CD14-positive monocyte (primary cell): Measurements from ENCODE around the gene SOBP. TPM values are rescaled to one million over a fixed set of nuclear protein-coding genes. Genes with fewer than 3 reads are reported as not detected.

Experiments used
- DNase-seq, 3 donors: peaks; one replicate each; pipeline ENCODE4 v3.0.0-alpha.2; 2011 to 2022
- H2AFZ ChIP-seq: 2 replicates; pipeline ENCODE4 v1.6.0; 2012; ENCODE audit warnings: mild to moderate bottlenecking, low read depth, low read length, inconsistent platforms; ENCODE audit not compliant: insufficient read depth, poor library complexity, severe bottlenecking
- H3K27ac ChIP-seq, 2 donors: 1 replicate in 1 of 2; 2 replicates in 1 of 2; pipeline ENCODE4 v1.5.1; 2012 to 2013; ENCODE audit warnings: low read length in 2 of 2, control low read depth in 1 of 2, inconsistent platforms in 1 of 2, low read depth in 1 of 2, mild to moderate bottlenecking in 1 of 2
- H3K27me3 ChIP-seq, 2 donors: one replicate each; pipeline versions ENCODE4 v1.6.0 to v1.6.1; 2011 to 2013; ENCODE audit warnings: low read length in 2 of 2; ENCODE audit not compliant: control insufficient read depth in 2 of 2, insufficient read depth in 2 of 2
- H3K36me3 ChIP-seq, 2 donors: replicated peaks in 1 of 2; 1 replicate in 1 of 2; 2 replicates in 1 of 2; pipeline versions ENCODE4 v1.5.1 to v1.6.1; 2012 to 2013; ENCODE audit warnings: low read length in 2 of 2, control low read depth in 1 of 2, inconsistent platforms in 1 of 2, mild to moderate bottlenecking in 1 of 2; ENCODE audit not compliant: insufficient read depth in 2 of 2, control insufficient read depth in 1 of 2
- H3K4me1 ChIP-seq, 2 donors: 1 replicate in 1 of 2; 2 replicates in 1 of 2; pipeline versions ENCODE4 v1.5.1 to v1.6.1; 2012 to 2013; ENCODE audit warnings: low read length in 2 of 2, control low read depth in 1 of 2, inconsistent platforms in 1 of 2, mild to moderate bottlenecking in 1 of 2, moderate library complexity in 1 of 2; ENCODE audit not compliant: insufficient read depth in 2 of 2, control insufficient read depth in 1 of 2
- H3K4me2 ChIP-seq: replicated peaks from 2 replicates; pipeline ENCODE3; 2012; ENCODE audit warnings: low read length, moderate library complexity, mild to moderate bottlenecking; ENCODE audit not compliant: poor library complexity, severe bottlenecking; ENCODE audit errors: extremely low read depth
- H3K4me3 ChIP-seq, 3 experiments: fragments of 200-600 bp in 1 of 3; sonication (generic) in 1 of 3; replicated peaks in 1 of 3; 1 replicate in 2 of 3; 2 replicates in 1 of 3; pipeline ENCODE4 v1.5.1; 2011 to 2013; ENCODE audit warnings: low read length in 3 of 3, mild to moderate bottlenecking in 3 of 3, control low read depth in 2 of 3, low read depth in 2 of 3, inconsistent platforms in 1 of 3, moderate library complexity in 1 of 3
- H3K79me2 ChIP-seq: 2 replicates; pipeline ENCODE4 v1.6.0; 2012; ENCODE audit warnings: mild to moderate bottlenecking, control low read depth, inconsistent platforms, low read length, moderate library complexity; ENCODE audit not compliant: insufficient read depth
- H3K9ac ChIP-seq: 2 replicates; pipeline ENCODE4 v1.6.0; 2017; ENCODE audit warnings: low read length, mild to moderate bottlenecking; ENCODE audit not compliant: insufficient read depth, poor library complexity, severe bottlenecking
- H3K9me3 ChIP-seq, 2 donors: replicated peaks in 1 of 2; 1 replicate in 1 of 2; 2 replicates in 1 of 2; pipeline versions ENCODE4 v1.5.1 to v1.6.1; 2012 to 2013; ENCODE audit warnings: low read length in 2 of 2, control low read depth in 1 of 2; ENCODE audit not compliant: control insufficient read depth in 1 of 2, insufficient read depth in 1 of 2
- H4K20me1 ChIP-seq: 2 replicates; pipeline ENCODE4 v1.6.0; 2012; ENCODE audit warnings: mild to moderate bottlenecking, low read length, control low read depth, moderate library complexity; ENCODE audit not compliant: insufficient read depth
- H3K27ac Mint-ChIP-seq, 7 donors: one replicate each; pipeline ENCODE4 v1.8.0; 2020; ENCODE audit warnings: mild to moderate bottlenecking in 7 of 7, mixed read lengths in 7 of 7, moderate library complexity in 6 of 7, inconsistent platforms in 2 of 7
- H3K27me3 Mint-ChIP-seq, 3 donors: one replicate each; pipeline ENCODE4 v1.8.0; 2021 to 2022; ENCODE audit warnings: low read depth in 3 of 3, mild to moderate bottlenecking in 3 of 3, mixed read lengths in 3 of 3, moderate library complexity in 3 of 3, inconsistent platforms in 1 of 3
- H3K36me3 Mint-ChIP-seq, 2 donors: one replicate each; pipeline ENCODE4 v1.8.0; 2020; ENCODE audit warnings: mixed read lengths in 2 of 2, inconsistent platforms in 1 of 2, mild to moderate bottlenecking in 1 of 2
- H3K4me1 Mint-ChIP-seq: one replicate; pipeline ENCODE4 v1.8.0; 2020; ENCODE audit warnings: mild to moderate bottlenecking, mixed read lengths
- H3K4me3 Mint-ChIP-seq, 2 donors: one replicate each; pipeline ENCODE4 v1.8.0; 2020; ENCODE audit warnings: mild to moderate bottlenecking in 2 of 2, mixed read lengths in 2 of 2, moderate library complexity in 1 of 2
- H3K9me3 Mint-ChIP-seq, 7 donors: one replicate each; pipeline ENCODE4 v1.8.0; 2020 to 2022; ENCODE audit warnings: mixed read lengths in 7 of 7, mild to moderate bottlenecking in 6 of 7, moderate library complexity in 6 of 7, inconsistent platforms in 2 of 7
- WGBS: methylation state at CpG from one replicate; pipeline ENCODE4 v1.1.5; 2013; ENCODE audit warnings: missing lambda C conversion rate; ENCODE audit not compliant: insufficient coverage; 5-methylcytosine and 5-hydroxymethylcytosine counted together
- intact Hi-C, 2 donors: fragments of 100-400 bp; cut with micrococcal nuclease; formaldehyde crosslinking; loops; one replicate each; pipeline versions ENCODE4 v1.15.0 to v1.15.1; 2023
- polyA plus RNA-seq, 3 donors: library from polyadenylated mRNA; depleted of rRNA in 1 of 3; unstranded in 2 of 3; stranded (reverse) in 1 of 3; fragments of 300-500 nt in 2 of 3; fragments of >200 nt in 1 of 3; fragmentation: Illumina TruSeq in 2 of 3; gene quantifications; 1 replicate in 2 of 3; 2 replicates in 1 of 3; pipeline ENCODE4 v1.2.3, GENCODE V29; 2012 to 2021
- TF ChIP-seq, protein P1 (sequence below): fragments of 200-600 bp; IDR thresholded peaks from one replicate; pipeline ENCODE4 v1.8.0; 2022; ENCODE audit warnings: antibody characterized with exemption, mild to moderate bottlenecking

The SOBP gene
- polyA plus RNA-seq, 3 donors = not detected

DNA sequence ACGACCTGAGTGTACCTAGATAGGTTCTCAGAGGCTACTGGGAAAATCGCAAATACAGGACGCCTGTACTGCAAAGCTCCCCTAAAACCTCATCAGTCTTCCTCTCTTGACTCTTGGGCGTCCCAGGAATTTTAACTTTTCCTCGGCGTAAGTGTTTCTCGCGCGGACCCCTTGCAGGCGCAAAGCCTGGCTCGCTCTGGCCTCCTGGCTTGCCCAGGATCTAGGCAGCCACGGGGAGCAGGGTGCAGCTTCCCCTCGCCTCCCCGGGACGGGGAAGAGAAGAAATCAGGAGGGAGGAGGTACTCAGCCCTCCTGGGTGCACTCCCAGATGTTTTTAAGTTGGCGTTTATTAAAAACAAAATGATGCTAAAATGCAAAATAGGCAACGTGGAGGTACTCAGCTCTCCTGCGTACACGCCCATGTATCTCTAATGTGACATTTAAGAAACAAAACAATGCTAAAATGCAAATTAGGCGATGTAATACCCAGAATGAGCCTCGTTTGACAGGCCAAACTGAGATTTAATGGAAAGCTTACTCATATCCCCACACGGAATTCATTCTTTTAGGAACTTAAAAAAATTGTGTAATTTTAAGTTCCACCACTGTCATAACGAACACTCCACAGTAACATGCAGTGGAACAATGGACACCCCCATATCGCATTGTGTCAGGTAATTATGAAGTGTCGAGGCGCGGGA, 1.6 kb upstream of the SOBP start:
- WGBS = 3% methylated on average over 17 of the region's 27 CpGs
- Histone ChIP-seq H3K27ac (no peak overlapping the region), H4K20me1 (no peaks in the 10 kb centered on the region), H3K9ac (no peak overlapping the region), H3K36me3 (no peaks in the 10 kb centered on the region), H3K79me2 (no peaks in the 10 kb centered on the region), H3K4me1 (peaks cover 25 to 31% of the 10 kb centered on the region in 2 donors), H2AFZ (peak overlapping the region; percentile 66), H3K9me3 (peaks cover 0 to 32% of the 10 kb centered on the region in 2 donors), H3K27me3 (peaks cover 75 to 91% of the 10 kb centered on the region in 2 donors), H3K4me3 (peak overlapping the region in 2 of 3 experiments; percentile 31 to 77), H3K4me2 (peak overlapping the region; percentile 77)
- peaks cover 48 to 58% (median 57%) of the 10 kb centered on the region in 3 donors for H3K27me3 Mint-ChIP-seq
- intact Hi-C loops = no loop called here
- H3K4me3 Mint-ChIP-seq = peak overlapping the region; percentile 85 to 99
- H3K27ac Mint-ChIP-seq = no peak overlapping the region
- TF ChIP-seq, protein P1, sequence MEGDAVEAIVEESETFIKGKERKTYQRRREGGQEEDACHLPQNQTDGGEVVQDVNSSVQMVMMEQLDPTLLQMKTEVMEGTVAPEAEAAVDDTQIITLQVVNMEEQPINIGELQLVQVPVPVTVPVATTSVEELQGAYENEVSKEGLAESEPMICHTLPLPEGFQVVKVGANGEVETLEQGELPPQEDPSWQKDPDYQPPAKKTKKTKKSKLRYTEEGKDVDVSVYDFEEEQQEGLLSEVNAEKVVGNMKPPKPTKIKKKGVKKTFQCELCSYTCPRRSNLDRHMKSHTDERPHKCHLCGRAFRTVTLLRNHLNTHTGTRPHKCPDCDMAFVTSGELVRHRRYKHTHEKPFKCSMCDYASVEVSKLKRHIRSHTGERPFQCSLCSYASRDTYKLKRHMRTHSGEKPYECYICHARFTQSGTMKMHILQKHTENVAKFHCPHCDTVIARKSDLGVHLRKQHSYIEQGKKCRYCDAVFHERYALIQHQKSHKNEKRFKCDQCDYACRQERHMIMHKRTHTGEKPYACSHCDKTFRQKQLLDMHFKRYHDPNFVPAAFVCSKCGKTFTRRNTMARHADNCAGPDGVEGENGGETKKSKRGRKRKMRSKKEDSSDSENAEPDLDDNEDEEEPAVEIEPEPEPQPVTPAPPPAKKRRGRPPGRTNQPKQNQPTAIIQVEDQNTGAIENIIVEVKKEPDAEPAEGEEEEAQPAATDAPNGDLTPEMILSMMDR = no peak
- peaks cover 0 to 18% (median 4%) of the 10 kb centered on the region in 7 donors for H3K9me3 Mint-ChIP-seq
- H3K4me1 Mint-ChIP-seq = peaks cover 27% of the 10 kb centered on the region
- peaks cover 2 to 5% of the 10 kb centered on the region in 2 donors for H3K36me3 Mint-ChIP-seq
- DNase-seq = no peak

DNA sequence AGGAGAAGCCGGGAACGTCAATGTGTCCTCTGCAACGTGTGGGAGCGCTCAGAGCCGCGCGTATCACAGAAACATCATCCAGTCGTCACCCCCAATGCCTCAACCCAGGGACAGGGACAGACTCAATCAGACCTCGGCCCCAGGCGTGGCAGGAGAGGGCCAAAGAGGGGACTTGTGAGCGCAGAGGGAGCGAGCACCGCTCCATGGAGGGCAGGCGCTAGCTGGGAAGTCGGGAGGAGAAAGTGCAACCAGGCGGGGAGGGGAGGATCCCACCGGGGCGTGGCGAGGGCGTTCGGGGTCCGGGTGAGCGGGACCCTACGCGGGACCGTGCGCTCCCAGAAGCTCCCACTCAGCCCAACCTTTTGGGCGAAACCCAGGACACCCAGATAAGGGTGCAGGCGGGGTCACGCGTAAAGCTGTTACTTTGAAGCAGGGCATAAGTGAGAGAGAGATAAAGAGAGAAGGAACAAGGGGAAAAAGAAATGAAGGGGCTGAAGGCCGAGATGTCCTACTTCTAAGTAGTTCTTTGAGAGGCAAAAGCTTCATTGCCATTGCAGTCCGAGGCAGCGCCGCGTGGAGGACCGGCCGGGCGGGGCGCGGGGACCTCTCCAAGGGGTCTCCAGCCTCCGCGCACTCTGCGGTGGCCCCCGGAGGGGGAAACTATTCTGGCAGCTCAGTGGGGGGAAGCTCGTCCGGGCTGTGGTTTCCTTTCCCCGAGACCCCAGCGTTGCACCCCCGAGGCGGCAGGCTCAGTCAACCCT, 862 bp upstream of the SOBP start:
- peak overlapping the region; percentile 77 for H3K4me2 ChIP-seq
- Mint-ChIP-seq H3K4me1 (peaks cover 27% of the 10 kb centered on the region), H3K4me3 (peak overlapping the region; percentile 85 to 99), H3K36me3 (peaks cover 2 to 5% of the 10 kb centered on the region in 2 donors), H3K9me3 (peaks cover 0 to 17% (median 4%) of the 10 kb centered on the region in 7 donors), H3K27me3 (peaks cover 46 to 54% (median 52%) of the 10 kb centered on the region in 3 donors), H3K27ac (no peak overlapping the region)
- peak overlapping the region; percentile 7 to 77 (median 31) for H3K4me3 ChIP-seq
- peak in 1 of 3 donors; percentile 4 for DNase-seq
- intact Hi-C loops = no loop called here
- no peaks in the 10 kb centered on the region for H4K20me1 ChIP-seq
- no peaks in the 10 kb centered on the region for H3K36me3 ChIP-seq
- WGBS = under 1% methylated on average over 31 of the region's 51 CpGs
- H2AFZ ChIP-seq = peak overlapping the region; percentile 66
- H3K9me3 ChIP-seq = peaks cover 0 to 35% of the 10 kb centered on the region in 2 donors
- H3K9ac ChIP-seq = peak overlapping the region; percentile 25
- TF ChIP-seq, protein P1 = no peak
- peaks cover 80 to 93% of the 10 kb centered on the region in 2 donors for H3K27me3 ChIP-seq
- peaks cover 25 to 31% of the 10 kb centered on the region in 2 donors for H3K4me1 ChIP-seq
- H3K27ac ChIP-seq = no peak overlapping the region
- H3K79me2 ChIP-seq = no peaks in the 10 kb centered on the region
